Fibroblast of skin of right quadriceps (primary cell): ENCODE measurements around the gene CCDC152.

Source experiments
- DNase-seq: peaks from one replicate; pipeline ENCODE4 v3.0.0-alpha.2; 2013

The CCDC152 gene

GRCh38 chr5:42784132-42784531, 27.5 kb downstream of the CCDC152 start:
- peak; percentile 11 for DNase-seq

DNA sequence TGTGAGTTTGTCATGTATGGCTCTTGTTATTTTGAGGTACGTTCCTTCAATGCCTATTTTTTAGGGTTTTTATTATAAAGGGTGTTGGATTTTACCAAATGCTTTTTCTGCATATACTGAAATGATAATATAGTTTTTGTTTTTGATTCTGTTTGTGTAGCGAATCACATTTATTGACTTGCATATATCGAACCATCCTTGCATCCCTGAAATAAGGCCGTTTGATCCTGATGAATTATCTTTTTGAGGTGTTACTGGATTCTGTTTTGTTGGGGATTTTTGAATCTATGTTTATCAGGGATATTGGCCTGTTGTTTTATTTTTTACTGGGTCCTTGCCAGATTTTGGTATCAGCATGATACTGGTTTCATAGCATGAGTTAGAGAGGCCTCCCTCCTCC, 29.1 kb downstream of the CCDC152 start:
- no peak for DNase-seq

GRCh38 chr5:42787073-42787472, 30.5 kb downstream of the CCDC152 start:
- DNase-seq: no peak

GRCh38 chr5:42787845-42788244, 31.2 kb downstream of the CCDC152 start:
- no peak for DNase-seq

DNA sequence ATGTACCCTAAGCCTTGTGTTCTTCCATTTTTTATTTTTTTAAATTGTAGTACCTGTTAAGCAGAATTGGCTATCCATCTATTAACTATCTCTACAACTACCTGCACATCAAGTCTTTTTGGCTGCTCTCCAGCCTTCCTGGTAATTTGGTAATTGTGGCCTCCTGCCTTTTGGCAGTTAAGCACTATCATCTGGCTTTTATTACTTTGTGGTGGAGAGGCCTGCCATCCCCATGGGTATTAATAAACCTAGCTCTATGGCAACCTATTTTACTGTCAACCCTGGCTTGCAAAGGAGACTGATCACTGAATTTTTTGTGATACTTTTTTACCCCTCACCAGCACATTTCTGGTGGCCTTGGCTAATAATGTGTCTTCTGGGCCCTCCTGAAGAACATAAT, 34.5 kb downstream of the CCDC152 start:
- DNase-seq: peak; percentile 48

- DNase-seq: no peak
These were observed 41.9 kb downstream of the CCDC152 start for GRCh38 chr5:42798284-42799240.

DNA sequence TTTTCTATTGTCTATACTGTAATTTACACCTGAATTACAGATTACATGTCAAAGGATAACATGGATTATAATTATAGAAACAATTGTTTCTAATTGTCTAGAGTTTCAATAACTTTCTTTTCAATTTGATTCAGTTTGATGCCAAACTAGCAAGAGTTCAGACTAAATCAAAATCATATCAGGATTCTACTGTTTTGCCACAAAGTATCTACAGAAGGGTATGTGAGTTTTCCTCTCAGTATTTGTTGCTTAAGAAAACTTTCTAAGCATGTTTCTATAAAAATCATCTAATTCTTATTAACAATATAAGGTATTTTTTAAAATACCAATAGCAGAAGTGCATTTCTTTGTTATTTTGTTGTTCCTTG, 42.6 kb downstream of the CCDC152 start:
- no peak for DNase-seq

- no peak for DNase-seq
These were observed 43.1 kb downstream of the CCDC152 start for GRCh38 chr5:42799668-42800114.

- DNase-seq: no peak
These were observed 44.2 kb downstream of the CCDC152 start for GRCh38 chr5:42800748-42801330.

- no peak for DNase-seq
These were observed 45.0 kb downstream of the CCDC152 start for GRCh38 chr5:42801516-42802166.

- DNase-seq: no peak
These were observed 48.2 kb downstream of the CCDC152 start for GRCh38 chr5:42804717-42805339.

DNA sequence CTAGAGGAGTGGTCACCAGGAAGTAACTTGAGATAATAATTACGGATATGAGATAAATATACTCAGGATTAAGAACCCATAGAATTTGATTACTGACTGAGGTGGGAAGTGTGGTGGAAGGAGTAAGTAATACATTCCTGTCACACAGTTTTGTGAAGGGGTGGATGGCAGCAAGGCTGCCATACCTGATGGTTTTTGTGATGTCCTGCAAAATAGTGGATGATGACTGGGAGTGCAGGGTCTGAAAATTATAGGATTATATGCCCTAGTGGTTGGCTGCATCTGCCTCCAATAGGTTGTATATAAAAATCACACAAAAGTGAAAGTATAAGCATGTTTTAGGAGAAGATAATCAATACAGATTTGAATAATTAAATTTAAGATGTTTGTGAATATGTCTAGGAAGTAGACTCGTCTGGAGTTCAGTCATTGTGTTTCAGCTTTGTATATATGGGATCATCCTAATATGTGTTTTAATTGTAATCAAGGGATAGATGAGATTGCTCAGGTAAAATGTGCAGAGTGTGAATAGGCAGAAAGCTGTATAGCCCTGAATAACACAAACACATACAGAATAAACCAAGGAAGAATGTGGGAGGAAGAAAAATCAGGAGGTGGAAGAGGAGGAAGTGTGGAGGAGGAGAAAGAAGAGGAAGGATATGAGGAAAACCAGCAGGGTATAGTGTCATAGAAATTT, 49.5 kb downstream of the CCDC152 start:
- DNase-seq: no peak

DNA sequence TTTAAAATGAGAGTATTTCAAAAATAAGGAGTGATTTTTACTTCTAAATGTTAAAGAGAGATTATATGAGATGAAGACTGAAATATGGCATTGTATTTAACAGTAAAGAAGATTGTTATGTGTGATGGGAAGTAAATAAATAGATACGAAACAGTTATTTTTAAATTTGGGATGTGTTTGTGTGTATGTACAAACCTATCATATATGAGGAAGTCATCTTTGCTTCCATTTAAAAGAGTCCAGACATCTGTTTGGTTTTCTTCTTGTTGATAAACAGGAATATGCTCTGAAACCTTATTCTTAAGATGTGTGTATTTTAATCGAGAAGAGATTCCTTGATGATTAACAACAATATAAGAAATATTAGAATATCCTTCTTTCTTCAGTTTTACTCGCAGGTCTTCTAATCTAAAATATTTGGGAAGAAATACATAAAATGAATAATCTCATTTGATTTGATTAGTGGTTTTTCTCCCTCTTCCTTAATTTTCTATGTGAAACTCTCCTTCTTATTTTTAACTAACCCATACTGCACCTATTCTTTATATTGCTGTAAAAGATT, 50.2 kb downstream of the CCDC152 start:
- no peak for DNase-seq

DNA sequence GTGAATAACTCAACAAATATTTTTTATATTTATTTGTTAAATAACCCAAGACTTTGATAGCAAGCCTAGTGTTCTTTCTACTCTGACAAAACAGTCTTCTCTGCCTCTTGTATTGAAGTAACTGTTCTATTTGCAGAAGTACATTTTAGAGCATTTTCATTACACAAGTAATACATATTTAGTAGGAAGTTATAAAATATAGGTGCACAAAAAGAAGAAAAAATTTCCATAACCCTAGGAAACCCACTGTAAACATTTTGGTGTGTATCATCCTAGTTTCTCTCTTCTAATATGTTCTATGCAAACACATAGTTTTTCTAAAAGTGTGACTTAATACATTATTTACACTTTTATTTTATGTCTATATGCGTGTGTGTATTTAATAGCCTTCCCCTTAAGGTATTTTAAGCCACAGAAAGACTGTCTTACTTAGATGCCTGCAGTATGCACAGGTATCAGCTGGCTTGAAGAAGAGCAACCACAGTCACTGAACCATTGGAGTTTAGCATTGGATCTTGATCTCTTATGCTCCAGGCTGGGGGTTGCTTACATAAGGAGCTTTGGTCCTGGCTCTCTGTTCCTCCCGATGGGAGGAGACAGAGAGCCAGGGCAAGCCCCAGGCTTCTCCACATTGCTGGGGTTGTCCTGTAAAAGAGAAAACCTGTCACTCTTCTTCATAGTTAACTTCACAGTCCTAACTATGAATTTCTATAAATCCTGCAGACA, 51.3 kb downstream of the CCDC152 start:
- no peak for DNase-seq

DNA sequence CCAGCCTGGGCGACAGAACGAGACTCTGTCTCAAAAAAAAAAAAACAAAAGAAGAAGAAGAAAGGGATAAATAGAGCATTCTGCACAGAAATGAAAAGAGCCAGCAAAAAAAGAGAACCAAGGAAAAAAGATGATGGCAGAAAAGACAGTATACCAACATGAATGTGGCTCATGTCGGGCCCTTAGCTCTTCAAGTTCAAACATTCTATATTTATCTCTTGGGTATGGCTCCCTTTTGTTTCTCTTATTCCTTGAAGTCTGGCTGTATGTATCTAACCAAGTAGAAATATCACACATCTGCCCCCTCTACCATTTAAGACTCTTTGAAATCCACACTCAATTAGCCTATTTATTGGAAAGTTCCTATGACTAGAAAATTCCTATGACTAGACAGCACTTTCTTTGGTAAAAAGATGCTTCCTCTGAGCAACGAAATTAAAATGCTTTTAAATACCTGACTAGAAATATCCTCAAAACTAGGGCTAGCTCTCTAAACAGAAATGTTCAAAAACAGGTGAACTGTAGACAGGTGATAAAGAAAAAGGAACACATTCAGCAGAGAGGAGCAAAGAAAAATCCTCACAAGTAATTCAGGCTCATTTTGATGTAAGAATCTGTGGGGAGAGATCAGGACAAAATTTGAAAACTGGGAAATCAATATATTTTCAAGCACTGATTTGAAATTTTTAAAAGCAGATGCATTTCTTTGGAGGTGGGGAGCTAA, 52.4 kb downstream of the CCDC152 start:
- no peak for DNase-seq

- DNase-seq: no peak
These were observed 54.4 kb downstream of the CCDC152 start for GRCh38 chr5:42810834-42811590.

DNA sequence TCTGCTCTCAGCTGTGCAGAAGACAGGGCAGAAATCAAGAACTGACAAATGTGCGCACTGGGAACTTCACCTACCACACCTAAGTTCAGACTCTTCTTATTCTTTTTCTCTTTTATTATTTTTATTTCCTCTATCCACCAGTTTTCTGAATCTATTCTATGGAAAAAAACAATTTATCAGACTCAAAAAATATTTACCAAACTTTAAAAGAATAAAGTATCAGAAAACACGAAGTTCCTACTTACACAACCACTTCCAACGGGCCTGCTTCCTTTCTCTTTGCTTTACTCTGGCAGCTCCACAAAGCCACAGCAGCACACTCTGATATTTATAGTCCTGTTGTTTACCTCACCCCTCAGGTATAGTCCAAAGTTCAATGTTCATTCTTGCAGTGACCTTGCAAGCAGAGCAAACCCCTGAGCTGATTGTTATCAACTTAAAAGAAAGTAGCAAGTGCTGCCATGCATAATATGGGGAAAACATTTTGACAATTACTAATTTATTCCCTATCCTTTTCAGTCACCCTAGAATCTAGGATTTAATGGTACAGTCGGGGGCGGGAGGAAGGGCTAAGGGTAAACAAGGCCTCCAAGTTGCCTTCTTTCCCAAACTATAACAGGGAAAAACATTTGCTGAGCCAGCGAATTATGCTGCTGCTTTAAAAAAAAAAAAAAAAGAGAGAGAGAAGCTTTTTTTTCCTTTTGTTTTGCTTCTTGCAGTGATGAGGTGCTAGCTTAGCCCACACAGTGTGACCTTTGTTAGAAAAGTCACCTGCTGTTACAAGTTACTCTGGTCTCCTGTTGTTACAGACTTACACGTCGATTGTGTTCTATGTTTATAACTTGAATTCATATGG, 55.2 kb downstream of the CCDC152 start, which contains the start of gene SELENOP:
SELENOP (minus strand) TSS at position 302 of the 856 bp plus-strand sequence. CDS start 3,539 bp downstream, outside the sequence.
- DNase-seq: peak; percentile 26

- DNase-seq: no peak
These were observed 56.0 kb downstream of the CCDC152 start for GRCh38 chr5:42812620-42813019.

GRCh38 chr5:42813533-42813932, 56.9 kb downstream of the CCDC152 start:
- DNase-seq: no peak
